Brain microvascular endothelial cell (primary cell): ENCODE data around the gene RNF126.
A peak's percentile ranks its signal among the peaks of the same experiment; 100 is the strongest.
"Not testable (repeated sequence)": the region's sequence is repeated elsewhere in the genome, so short reads cannot be mapped to it uniquely, and the experiment has no call there.

ENCODE experiments used
- DNase-seq: peaks from one replicate; pipeline ENCODE4 v3.0.0-alpha.2; 2020
- H3K27ac ChIP-seq: fragments of 250-450 bp; sonication (Bioruptor Pico); 2 replicates; pipeline ENCODE4 v1.5.1; 2020; ENCODE audit warnings: mild to moderate bottlenecking, moderate library complexity
- H3K27me3 ChIP-seq: fragments of 250-450 bp; sonication (Bioruptor Pico); replicated peaks from 2 replicates; pipeline ENCODE4 v1.5.1; 2020; ENCODE audit warnings: mild to moderate bottlenecking
- H3K36me3 ChIP-seq: fragments of 250-450 bp; sonication (Bioruptor Pico); replicated peaks from 2 replicates; pipeline ENCODE4 v1.5.1; 2020; ENCODE audit warnings: mild to moderate bottlenecking
- H3K4me3 ChIP-seq: 2 replicates; pipeline ENCODE4 v1.5.1; 2011; ENCODE audit warnings: low read depth, mild to moderate bottlenecking, control low read depth, low read length, moderate library complexity
- in situ Hi-C: cut with HindIII; loops from 2 replicates; pipeline ENCODE4 v1.10.0; 2017; ENCODE audit warnings: low sequenced_read_pairs, low pct_ligation_motif_present
- TF ChIP-seq, protein P1 (sequence below): IDR thresholded peaks from 2 replicates; pipeline ENCODE4 v1.5.1; 2011; ENCODE audit warnings: low read depth, mild to moderate bottlenecking, moderate library complexity, low read length, control low read depth, inconsistent platforms; ENCODE audit errors: missing control alignments

The RNF126 gene

DNA sequence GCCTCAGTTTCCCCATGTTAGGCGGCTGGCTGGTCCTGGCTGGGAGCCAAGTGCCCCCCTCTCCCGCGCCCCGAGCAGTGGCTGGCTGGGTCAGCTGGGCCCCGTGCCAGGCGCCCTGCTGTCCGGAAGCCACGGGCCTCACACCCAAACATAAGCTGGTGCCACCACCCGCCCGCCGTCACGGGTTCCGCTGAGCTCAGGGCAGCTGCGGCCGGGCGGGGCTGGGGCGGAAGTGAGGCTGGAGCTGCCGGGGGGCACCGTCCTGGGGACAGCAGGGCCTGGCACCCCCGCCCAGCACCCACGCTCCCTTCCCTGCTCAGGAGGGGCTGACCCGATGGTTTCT, 54.0 kb downstream of the RNF126 start:
- peaks cover 4% of the 10 kb centered on the region for H3K36me3 ChIP-seq
- H3K27me3 ChIP-seq = no peaks in the 10 kb centered on the region
- TF ChIP-seq, protein P1, sequence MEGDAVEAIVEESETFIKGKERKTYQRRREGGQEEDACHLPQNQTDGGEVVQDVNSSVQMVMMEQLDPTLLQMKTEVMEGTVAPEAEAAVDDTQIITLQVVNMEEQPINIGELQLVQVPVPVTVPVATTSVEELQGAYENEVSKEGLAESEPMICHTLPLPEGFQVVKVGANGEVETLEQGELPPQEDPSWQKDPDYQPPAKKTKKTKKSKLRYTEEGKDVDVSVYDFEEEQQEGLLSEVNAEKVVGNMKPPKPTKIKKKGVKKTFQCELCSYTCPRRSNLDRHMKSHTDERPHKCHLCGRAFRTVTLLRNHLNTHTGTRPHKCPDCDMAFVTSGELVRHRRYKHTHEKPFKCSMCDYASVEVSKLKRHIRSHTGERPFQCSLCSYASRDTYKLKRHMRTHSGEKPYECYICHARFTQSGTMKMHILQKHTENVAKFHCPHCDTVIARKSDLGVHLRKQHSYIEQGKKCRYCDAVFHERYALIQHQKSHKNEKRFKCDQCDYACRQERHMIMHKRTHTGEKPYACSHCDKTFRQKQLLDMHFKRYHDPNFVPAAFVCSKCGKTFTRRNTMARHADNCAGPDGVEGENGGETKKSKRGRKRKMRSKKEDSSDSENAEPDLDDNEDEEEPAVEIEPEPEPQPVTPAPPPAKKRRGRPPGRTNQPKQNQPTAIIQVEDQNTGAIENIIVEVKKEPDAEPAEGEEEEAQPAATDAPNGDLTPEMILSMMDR = no peak
- H3K4me3 ChIP-seq = no peak overlapping the region
- in situ Hi-C loops = no loop called here
- H3K27ac ChIP-seq = peak overlapping the region; percentile 96
- DNase-seq = no peak

DNA sequence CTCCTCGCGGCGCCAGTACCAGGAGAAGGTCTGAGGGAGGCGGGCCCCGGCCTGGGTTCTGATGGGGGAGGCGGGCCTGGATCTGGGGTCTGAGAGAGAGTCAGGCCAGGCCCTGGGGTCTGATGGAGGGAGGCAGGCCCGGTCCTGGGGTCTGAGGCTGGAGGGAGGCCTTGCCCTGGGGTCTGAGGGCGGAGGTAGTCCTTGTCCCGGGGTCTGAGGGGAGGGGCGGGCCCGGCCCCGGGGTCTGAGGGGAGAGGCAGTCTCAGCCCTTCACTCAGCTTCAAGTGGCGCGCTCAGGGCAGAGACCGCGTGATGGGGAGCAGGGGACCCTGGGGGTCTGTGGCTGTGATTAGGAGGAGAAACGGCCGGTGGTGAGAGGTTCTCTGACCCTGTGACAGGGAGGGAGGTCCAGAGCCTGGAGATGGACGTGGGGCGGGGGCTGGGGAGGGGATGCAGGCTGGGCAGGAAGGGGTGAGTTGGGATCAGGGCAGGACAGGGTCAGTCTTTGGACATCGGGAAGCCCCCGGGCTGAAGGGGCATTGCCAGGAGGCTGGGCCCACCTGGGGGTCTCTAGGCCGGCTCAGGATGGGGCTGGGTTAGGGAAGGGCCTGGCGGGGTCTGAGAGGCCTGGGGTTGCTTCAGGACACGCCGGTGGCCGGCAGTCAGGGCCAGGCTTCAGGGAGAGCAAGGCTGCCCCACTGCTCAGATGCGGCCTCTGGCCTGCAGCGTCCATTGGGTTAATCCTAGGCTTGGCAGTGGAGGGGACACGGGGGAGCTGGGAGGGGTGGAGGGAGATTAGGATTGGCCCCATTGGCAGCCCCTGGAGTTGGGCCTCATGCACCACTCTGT, 54.6 kb downstream of the RNF126 start:
- Histone ChIP-seq H3K27ac (peak overlapping the region; percentile 96), H3K4me3 (no peak overlapping the region), H3K36me3 (peaks cover 4% of the 10 kb centered on the region), H3K27me3 (no peaks in the 10 kb centered on the region)
- in situ Hi-C loops = no loop called here
- no peak for DNase-seq
- TF ChIP-seq, protein P1 = no peak

DNA sequence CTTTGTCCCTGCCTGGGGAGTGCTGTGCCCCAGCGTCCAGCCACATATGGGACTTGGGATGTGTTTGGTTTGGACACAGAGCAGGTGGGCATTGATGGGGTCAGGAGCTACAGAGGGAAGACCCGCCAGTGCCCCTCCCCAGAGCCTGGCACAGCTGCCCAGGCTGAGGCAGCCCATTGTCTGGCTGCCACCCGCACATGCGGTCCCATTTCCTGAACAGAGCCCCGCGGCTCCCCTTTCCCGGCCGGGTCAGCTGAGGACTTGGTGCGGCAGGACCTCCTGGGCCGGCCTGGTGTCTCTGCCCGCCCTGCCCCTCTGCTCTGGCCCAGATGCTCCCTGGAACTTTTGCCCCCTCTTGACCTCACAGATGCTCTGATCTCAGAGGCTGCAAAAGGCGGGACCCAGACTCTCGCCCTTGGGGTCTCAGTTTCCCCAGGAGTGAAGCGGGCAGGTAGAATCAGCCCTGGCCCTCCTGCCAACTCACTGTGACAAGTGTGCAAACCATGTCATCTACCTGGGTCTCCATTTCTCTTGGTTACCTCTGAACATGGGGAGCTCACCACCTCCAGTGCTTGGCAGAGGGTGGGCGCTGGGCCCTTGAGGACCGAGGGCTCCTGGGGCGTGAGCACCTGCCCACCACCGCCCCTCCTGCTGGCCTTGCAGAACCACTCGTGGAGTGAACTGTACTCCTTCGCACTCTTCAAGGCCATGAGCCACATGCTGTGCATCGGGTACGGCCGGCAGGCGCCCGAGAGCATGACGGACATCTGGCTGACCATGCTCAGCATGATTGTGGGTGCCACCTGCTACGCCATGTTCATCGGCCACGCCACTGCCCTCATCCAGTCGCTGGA, 55.5 kb downstream of the RNF126 start:
- TF ChIP-seq, protein P1 = no peak
- DNase-seq = no peak
- in situ Hi-C loops = no loop called here
- H3K36me3 ChIP-seq = no peaks in the 10 kb centered on the region
- no peak overlapping the region for H3K27ac ChIP-seq
- no peaks in the 10 kb centered on the region for H3K27me3 ChIP-seq
- H3K4me3 ChIP-seq = no peak overlapping the region

DNA sequence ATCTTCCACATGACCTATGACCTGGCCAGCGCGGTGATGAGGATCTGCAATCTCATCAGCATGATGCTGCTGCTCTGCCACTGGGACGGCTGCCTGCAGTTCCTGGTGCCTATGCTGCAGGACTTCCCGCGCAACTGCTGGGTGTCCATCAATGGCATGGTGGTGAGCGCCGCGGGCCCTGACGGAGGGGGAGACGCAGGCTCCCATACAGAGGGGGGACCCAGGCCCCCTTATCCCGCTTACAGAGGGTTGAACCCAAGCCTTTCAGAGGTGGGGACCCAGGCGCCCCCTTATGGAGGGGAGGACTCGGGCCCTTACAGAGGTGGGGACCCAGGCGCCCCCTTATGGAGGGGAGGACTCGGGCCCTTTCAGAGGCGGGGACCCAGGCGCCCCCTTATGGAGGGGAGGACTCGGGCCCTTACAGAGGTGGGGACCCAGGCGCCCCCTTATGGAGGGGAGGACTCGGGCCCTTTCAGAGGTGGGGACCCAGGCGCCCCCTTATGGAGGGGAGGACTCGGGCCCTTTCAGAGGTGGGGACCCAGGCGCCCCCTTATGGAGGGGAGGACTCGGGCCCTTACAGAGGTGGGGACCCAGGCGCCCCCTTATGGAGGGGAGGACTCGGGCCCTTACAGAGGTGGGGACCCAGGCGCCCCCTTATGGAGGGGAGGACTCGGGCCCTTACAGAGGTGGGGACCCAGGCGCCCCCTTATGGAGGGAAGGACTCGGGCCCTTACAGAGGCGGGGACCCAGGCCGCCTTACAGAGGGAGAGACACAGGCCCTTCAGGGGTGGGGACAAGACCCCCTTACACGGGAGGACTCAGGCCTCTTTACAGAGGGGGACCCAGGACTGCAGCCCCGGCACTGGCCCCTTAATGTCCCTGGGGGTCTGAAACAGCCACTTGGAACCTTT, 57.7 kb downstream of the RNF126 start:
- H3K27ac ChIP-seq, H3K4me3 ChIP-seq, in situ Hi-C loops, H3K27me3 ChIP-seq, DNase-seq, H3K36me3 ChIP-seq: not testable (repeated sequence)

DNA sequence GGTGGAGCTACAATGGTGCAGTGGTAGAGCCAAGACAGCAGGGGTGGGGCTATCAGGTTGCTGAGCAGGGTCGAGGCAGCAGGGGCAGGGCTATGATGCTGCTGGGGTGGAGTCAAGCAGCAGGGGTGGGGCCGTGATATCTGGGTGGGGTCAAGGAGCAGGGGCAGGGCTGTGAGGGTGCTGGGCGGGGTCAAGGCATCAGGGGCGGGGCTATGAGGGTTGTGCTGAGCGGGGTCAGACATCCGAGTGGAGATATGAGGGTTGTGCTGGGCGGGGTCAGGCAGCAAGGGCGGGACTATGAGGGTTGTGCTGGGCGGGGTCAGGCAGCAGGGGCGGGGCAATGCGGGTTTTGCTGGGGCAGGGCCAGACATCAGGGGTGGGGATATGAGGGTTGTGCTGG, 58.7 kb downstream of the RNF126 start:
- no peaks in the 10 kb centered on the region for H3K27me3 ChIP-seq
- TF ChIP-seq, protein P1 = no peak
- in situ Hi-C loops = no loop called here
- DNase-seq = no peak
- no peak overlapping the region for H3K4me3 ChIP-seq
- H3K27ac ChIP-seq = no peak overlapping the region
- no peaks in the 10 kb centered on the region for H3K36me3 ChIP-seq

DNA sequence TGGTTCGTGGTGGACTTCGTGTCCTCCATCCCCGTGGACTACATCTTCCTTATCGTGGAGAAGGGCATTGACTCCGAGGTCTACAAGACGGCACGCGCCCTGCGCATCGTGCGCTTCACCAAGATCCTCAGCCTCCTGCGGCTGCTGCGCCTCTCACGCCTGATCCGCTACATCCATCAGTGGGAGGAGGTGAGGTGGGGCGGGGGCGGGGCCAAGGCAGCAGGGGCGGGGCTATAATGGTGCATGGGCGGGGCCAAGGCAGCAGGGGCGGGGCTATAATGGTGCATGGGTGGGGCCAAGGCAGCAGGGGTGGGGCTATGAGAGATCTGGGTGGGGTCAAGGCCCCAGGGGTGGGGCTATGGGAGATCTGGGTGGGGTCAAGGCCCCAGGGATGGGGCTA, 59.2 kb downstream of the RNF126 start:
- H3K27me3 ChIP-seq, in situ Hi-C loops, H3K36me3 ChIP-seq, H3K27ac ChIP-seq, DNase-seq, H3K4me3 ChIP-seq: not testable (repeated sequence)

DNA sequence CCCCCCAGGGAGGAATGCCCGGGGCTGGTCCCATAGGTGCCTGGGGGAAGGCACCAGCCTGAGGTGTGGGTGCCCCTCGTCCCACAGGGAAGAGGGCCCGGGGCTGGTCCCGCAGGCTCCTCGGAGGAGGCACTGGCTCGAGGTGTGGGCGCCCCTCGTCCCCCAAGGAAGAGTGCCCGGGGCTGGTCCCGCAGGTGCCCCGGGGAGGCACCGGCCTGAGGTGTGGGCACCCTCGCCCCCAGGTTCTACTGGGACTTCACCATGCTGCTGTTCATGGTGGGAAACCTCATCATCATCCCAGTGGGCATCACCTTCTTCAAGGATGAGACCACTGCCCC, 59.7 kb downstream of the RNF126 start:
- H3K27ac ChIP-seq, H3K36me3 ChIP-seq, H3K4me3 ChIP-seq, DNase-seq, H3K27me3 ChIP-seq, in situ Hi-C loops: not testable (repeated sequence)
